GM08714 (cell line): Measurements from ENCODE around the gene TBC1D2B.

ENCODE experiments used
- H3K4me3 ChIP-seq: fragments of 200-500 bp; sonication (Bioruptor generic); 2 replicates; pipeline ENCODE4 v1.5.1; 2014; ENCODE audit warnings: mild to moderate bottlenecking, low read length, inconsistent platforms
- ZNF274 ChIP-seq: IDR thresholded peaks from 2 replicates; pipeline ENCODE4 v1.6.1; 2012; ENCODE audit warnings: mild to moderate bottlenecking, low read depth, low read length

The TBC1D2B gene

GRCh38 chr15:78033864-78034263 lies 43.6 kb downstream of the TBC1D2B start:
- no peak for TF ChIP-seq ZNF274
- H3K4me3 ChIP-seq: no peak overlapping the region; the same call in 1 of the 2 replicates

- no peak for TF ChIP-seq ZNF274
- no peak overlapping the region for H3K4me3 ChIP-seq
These were observed 44.8 kb downstream of the TBC1D2B start for GRCh38 chr15:78032671-78033070.

- TF ChIP-seq ZNF274: no peak
- H3K4me3 ChIP-seq: no peak overlapping the region
These were observed 52.6 kb downstream of the TBC1D2B start for GRCh38 chr15:78024883-78025282.

- H3K4me3 ChIP-seq: no peak overlapping the region
- no peak for TF ChIP-seq ZNF274
These were observed 53.0 kb downstream of the TBC1D2B start for GRCh38 chr15:78024519-78024870.

- no peak overlapping the region for H3K4me3 ChIP-seq
- no peak for TF ChIP-seq ZNF274
These were observed 53.5 kb downstream of the TBC1D2B start for GRCh38 chr15:78023865-78024518.

GRCh38 chr15:78023081-78023665 lies 54.3 kb downstream of the TBC1D2B start:
- no peak for TF ChIP-seq ZNF274
- no peak overlapping the region for H3K4me3 ChIP-seq

GRCh38 chr15:78021761-78022160 lies 55.8 kb downstream of the TBC1D2B start:
- no peak overlapping the region for H3K4me3 ChIP-seq
- TF ChIP-seq ZNF274: no peak

GRCh38 chr15:78020007-78020406 lies 57.5 kb downstream of the TBC1D2B start:
- TF ChIP-seq ZNF274: no peak
- no peak overlapping the region for H3K4me3 ChIP-seq

- H3K4me3 ChIP-seq: peak overlapping the region; percentile 24; the same call in 1 of the 2 replicates
- no peak for TF ChIP-seq ZNF274
These were observed 58.4 kb downstream of the TBC1D2B start for GRCh38 chr15:78018946-78019644.

GRCh38 chr15:78018445-78018844 lies 59.1 kb downstream of the TBC1D2B start:
- no peak overlapping the region for H3K4me3 ChIP-seq
- no peak for TF ChIP-seq ZNF274

GRCh38 chr15:78016860-78017259 lies 60.7 kb downstream of the TBC1D2B start:
- no peak for TF ChIP-seq ZNF274
- no peak overlapping the region for H3K4me3 ChIP-seq

GRCh38 chr15:78012643-78013077 lies 64.9 kb downstream of the TBC1D2B start:
- TF ChIP-seq ZNF274: no peak
- no peak overlapping the region for H3K4me3 ChIP-seq

- H3K4me3 ChIP-seq: no peak overlapping the region
- no peak for TF ChIP-seq ZNF274
These were observed 67.4 kb downstream of the TBC1D2B start for GRCh38 chr15:78010067-78010466.

GRCh38 chr15:78007964-78008886 lies 69.3 kb downstream of the TBC1D2B start:
- TF ChIP-seq ZNF274: no peak
- no peak overlapping the region for H3K4me3 ChIP-seq
